Common myeloid progenitor, CD34-positive (primary cell): ENCODE data around the gene CCDC83.

Source experiments
- CTCF ChIA-PET: fragments of 350-600 bp; sonication (Branson Sonifier 250); formaldehyde crosslinking; loops from one replicate; lab custom pipeline; 2021; ENCODE audit warnings: antibody characterized with exemption; lab: Charles Lee
- POLR2A ChIA-PET: fragments of 350-600 bp; sonication (Branson Sonifier 250); formaldehyde crosslinking; loops from one replicate; lab custom pipeline; 2021; ENCODE audit warnings: antibody characterized with exemption; lab: Charles Lee
- DNase-seq, 3 donors: peaks; one replicate each; pipeline versions ENCODE4 v3.0.0 to v3.0.0-alpha.2; 2013
- H3K27ac ChIP-seq, 2 experiments: 1 replicate in 1 of 2; 2 replicates in 1 of 2; pipeline ENCODE4 v1.7.0; 2013; ENCODE audit warnings: inconsistent platforms in 2 of 2, low read length in 2 of 2, mild to moderate bottlenecking in 2 of 2, low read depth in 1 of 2, moderate library complexity in 1 of 2; ENCODE audit not compliant: severe bottlenecking in 2 of 2, insufficient read depth in 1 of 2, poor library complexity in 1 of 2
- H3K27me3 ChIP-seq, 5 experiments: replicated peaks in 2 of 5; 1 replicate in 3 of 5; 2 replicates in 2 of 5; pipeline versions ENCODE4 v1.6.1 to v1.7.0; 2013; ENCODE audit warnings: low read length in 4 of 5, mild to moderate bottlenecking in 2 of 5, moderate library complexity in 2 of 5, inconsistent platforms in 1 of 5; ENCODE audit not compliant: insufficient read depth in 5 of 5, control insufficient read depth in 4 of 5
- H3K36me3 ChIP-seq, 4 experiments: 1 replicate in 2 of 4; 2 replicates in 2 of 4; pipeline versions ENCODE4 v1.6.1 to v1.7.0; 2013; ENCODE audit warnings: low read length in 3 of 4, control low read depth in 1 of 4, mild to moderate bottlenecking in 1 of 4; ENCODE audit not compliant: control insufficient read depth in 4 of 4, insufficient read depth in 4 of 4
- H3K4me1 ChIP-seq, 4 experiments: 1 replicate in 3 of 4; 2 replicates in 1 of 4; pipeline versions ENCODE4 v1.6.1 to v1.7.1; 2013; ENCODE audit warnings: low read length in 3 of 4, mild to moderate bottlenecking in 3 of 4, control low read depth in 1 of 4, inconsistent platforms in 1 of 4, moderate library complexity in 1 of 4; ENCODE audit not compliant: control insufficient read depth in 4 of 4, insufficient read depth in 4 of 4; ENCODE audit errors: control extremely low read depth in 1 of 4
- H3K4me3 ChIP-seq, 7 experiments: 1 replicate in 4 of 7; 2 replicates in 3 of 7; pipeline versions ENCODE4 v1.5.1 to v1.7.0; 2013; ENCODE audit warnings: mild to moderate bottlenecking in 7 of 7, low read length in 6 of 7, moderate library complexity in 6 of 7, inconsistent platforms in 2 of 7, low read depth in 2 of 7, control low read depth in 1 of 7; ENCODE audit not compliant: insufficient read depth in 4 of 7, control insufficient read depth in 1 of 7; ENCODE audit errors: extremely low read depth in 1 of 7
- H3K9me3 ChIP-seq, 5 experiments: 1 replicate in 4 of 5; 2 replicates in 1 of 5; pipeline versions ENCODE4 v1.6.1 to v1.7.1; 2013; ENCODE audit warnings: low read length in 4 of 5, mild to moderate bottlenecking in 2 of 5, inconsistent platforms in 1 of 5, low read depth in 1 of 5, moderate library complexity in 1 of 5; ENCODE audit not compliant: control insufficient read depth in 4 of 5, insufficient read depth in 2 of 5; ENCODE audit errors: control extremely low read depth in 1 of 5
- WGBS: methylation state at CpG from one replicate; pipeline ENCODE4 v1.1.5; 2013; ENCODE audit not compliant: insufficient coverage; 5-methylcytosine and 5-hydroxymethylcytosine counted together

Gene CCDC83

GRCh38 chr11:85822814-85823213, 32.4 kb upstream of the CCDC83 start:
- WGBS: 94% methylated on average over 3 of the region's 3 CpGs
- no peak overlapping the region for H3K4me3 ChIP-seq
- POLR2A ChIA-PET: no interaction called here
- no peak overlapping the region for H3K27ac ChIP-seq
- peaks cover 0 to 20% (median 9%) of the 10 kb centered on the region in 4 experiments for H3K4me1 ChIP-seq
- no peaks in the 10 kb centered on the region for H3K36me3 ChIP-seq
- no peaks in the 10 kb centered on the region for H3K27me3 ChIP-seq
- DNase-seq: no peak
- CTCF ChIA-PET: interaction anchor here (1.6 to 2.2 kb wide), 2 partner anchors 12 to 123 kb away, joined by 3 to 6 read pairs; partner anchors contain the start of gene SYTL2
- H3K9me3 ChIP-seq: no peaks in the 10 kb centered on the region

GRCh38 chr11:85823816-85824215, 31.4 kb upstream of the CCDC83 start:
- Histone ChIP-seq H3K9me3 (no peaks in the 10 kb centered on the region), H3K36me3 (no peaks in the 10 kb centered on the region), H3K27ac (no peak overlapping the region), H3K27me3 (no peaks in the 10 kb centered on the region), H3K4me3 (no peak overlapping the region), H3K4me1 (peaks cover 0 to 22% (median 9%) of the 10 kb centered on the region in 4 experiments)
- peak; percentile 20 to 63 (median 45) for DNase-seq
- CTCF ChIA-PET: interaction anchor here (1.0 to 4.3 kb wide), 4 partner anchors 13 to 128 kb away, joined by 3 to 20 read pairs (median 4); partner anchors contain the start of gene SYTL2
- WGBS: 11% methylated on average over 1 of the region's 2 CpGs
- POLR2A ChIA-PET: no interaction called here

- CTCF ChIA-PET: interaction anchor here (0.9 to 4.3 kb wide), 12 partner anchors 8 to 467 kb away, joined by 3 to 20 read pairs (median 4); partner anchors contain the start of genes CCDC83, CCDC89 and SYTL2
Measured at GRCh38 chr11:85825616-85826015, 29.6 kb upstream of the CCDC83 start.

GRCh38 chr11:85826116-85826855, 28.9 kb upstream of the CCDC83 start:
- Histone ChIP-seq H3K27ac (no peak overlapping the region), H3K36me3 (no peaks in the 10 kb centered on the region), H3K27me3 (no peaks in the 10 kb centered on the region), H3K4me1 (peaks cover 0 to 22% (median 9%) of the 10 kb centered on the region in 4 experiments), H3K4me3 (no peak overlapping the region), H3K9me3 (no peaks in the 10 kb centered on the region)
- ChIA-PET POLR2A (no interaction called here), CTCF (interaction anchor here (0.9 to 4.3 kb wide), 13 partner anchors 10 to 172 kb away, joined by 3 to 20 read pairs (median 4); partner anchors contain the start of genes CCDC83, CCDC89 and SYTL2)
- DNase-seq: peak; percentile 16 to 30 (median 18)
- 86% methylated on average over 7 of the region's 7 CpGs for WGBS

More at GRCh38 chr11:85825616-85826015, 29.6 kb upstream of the CCDC83 start:
- POLR2A ChIA-PET: no interaction called here
- Histone ChIP-seq H3K36me3 (no peaks in the 10 kb centered on the region), H3K27ac (no peak overlapping the region), H3K4me3 (no peak overlapping the region), H3K9me3 (no peaks in the 10 kb centered on the region), H3K4me1 (peaks cover 0 to 22% (median 9%) of the 10 kb centered on the region in 4 experiments), H3K27me3 (no peaks in the 10 kb centered on the region)
- no CpG with 5 or more reads among the region's 3 CpGs for WGBS
- no peak for DNase-seq

GRCh38 chr11:85827748-85828639, 27.2 kb upstream of the CCDC83 start:
- no CpG with 5 or more reads among the region's 2 CpGs for WGBS
- H3K36me3 ChIP-seq: no peaks in the 10 kb centered on the region
- CTCF ChIA-PET: interaction anchor here (0.8 to 2.3 kb wide), 3 partner anchors 18 to 174 kb away, joined by 4 to 9 read pairs (median 4); partner anchors contain the start of gene SYTL2
- no peaks in the 10 kb centered on the region for H3K9me3 ChIP-seq
- peak overlapping the region in 1 of 2 experiments; percentile 28 for H3K27ac ChIP-seq
- H3K27me3 ChIP-seq: no peaks in the 10 kb centered on the region
- peaks cover 0 to 22% (median 9%) of the 10 kb centered on the region in 4 experiments for H3K4me1 ChIP-seq
- no peak overlapping the region for H3K4me3 ChIP-seq
- DNase-seq: peak; percentile 50 to 91 (median 85)
- POLR2A ChIA-PET: interaction anchor here (0.6 kb wide), 1 partner anchor 79 kb away, joined by 3 read pairs; no protein-coding TSS in a partner anchor

GRCh38 chr11:85828640-85828978, 26.6 kb upstream of the CCDC83 start:
- ChIA-PET POLR2A (interaction anchor here (0.6 kb wide), 1 partner anchor 79 kb away, joined by 3 read pairs; no protein-coding TSS in a partner anchor), CTCF (no interaction called here)
- no peaks in the 10 kb centered on the region for H3K36me3 ChIP-seq
- no peak overlapping the region for H3K27ac ChIP-seq
- peaks cover 0 to 18% (median 9%) of the 10 kb centered on the region in 4 experiments for H3K4me1 ChIP-seq
- H3K4me3 ChIP-seq: no peak overlapping the region
- no peak for DNase-seq
- no peaks in the 10 kb centered on the region for H3K9me3 ChIP-seq
- WGBS: 100% methylated on average over 1 of the region's 1 CpG
- no peaks in the 10 kb centered on the region for H3K27me3 ChIP-seq
